Measurements from ENCODE around the gene FBXO3.
"Not testable (repeated sequence)": the region's sequence is repeated elsewhere in the genome, so short reads cannot be mapped to it uniquely, and the experiment has no call there.

Gene FBXO3

GRCh38 chr11:33724644-33725035 is 49.7 kb downstream of the FBXO3 start:
- DNase-seq: no peak

- peak; percentile 28 for DNase-seq
Measured at GRCh38 chr11:33723238-33723881, 51.0 kb downstream of the FBXO3 start.

GRCh38 chr11:33722590-33723234 is 51.6 kb downstream of the FBXO3 start:
- no peak for DNase-seq

- DNase-seq: no peak
Measured at GRCh38 chr11:33721984-33722383, 52.3 kb downstream of the FBXO3 start.

DNA sequence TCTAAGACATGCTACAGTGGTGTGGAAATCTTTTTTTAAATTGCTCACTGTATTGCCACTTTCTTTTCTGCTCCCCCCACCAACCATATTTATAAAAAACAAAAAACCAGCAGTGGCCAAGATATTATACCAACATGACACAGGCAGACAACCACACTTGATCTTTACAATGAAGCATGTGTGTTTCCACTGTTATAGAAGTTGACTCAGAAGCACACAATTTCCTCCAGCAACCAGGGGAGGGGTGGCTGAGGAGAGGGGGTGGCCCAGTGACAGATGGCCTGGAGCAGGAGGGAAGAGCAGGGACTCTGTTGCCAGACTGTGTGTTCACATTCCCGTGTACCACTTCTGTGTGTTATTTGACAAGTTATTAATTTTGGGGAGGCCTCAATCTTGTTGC is 52.9 kb downstream of the FBXO3 start:
- peak; percentile 14 for DNase-seq

- DNase-seq: no peak
Measured at GRCh38 chr11:33719587-33719986, 54.7 kb downstream of the FBXO3 start.

DNA sequence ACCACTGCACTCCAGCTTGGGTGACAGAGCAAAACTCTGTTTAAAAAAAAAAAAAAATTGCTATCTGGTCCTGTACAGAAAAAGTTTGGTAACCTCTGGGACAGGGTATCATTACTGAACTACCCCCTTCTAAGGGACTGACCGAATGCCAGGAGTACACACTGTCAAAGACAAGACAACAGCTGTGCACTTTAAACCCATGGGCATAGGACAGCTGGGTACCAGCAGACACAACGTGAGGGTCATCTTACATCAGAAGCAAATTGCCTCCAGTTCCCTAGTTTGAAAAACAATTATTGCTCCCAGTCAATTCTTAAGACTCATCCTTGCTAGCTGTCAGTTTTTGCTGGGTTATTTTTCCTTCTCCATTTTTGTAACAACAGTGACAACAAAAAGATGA is 55.9 kb downstream of the FBXO3 start:
- DNase-seq: no peak

DNA sequence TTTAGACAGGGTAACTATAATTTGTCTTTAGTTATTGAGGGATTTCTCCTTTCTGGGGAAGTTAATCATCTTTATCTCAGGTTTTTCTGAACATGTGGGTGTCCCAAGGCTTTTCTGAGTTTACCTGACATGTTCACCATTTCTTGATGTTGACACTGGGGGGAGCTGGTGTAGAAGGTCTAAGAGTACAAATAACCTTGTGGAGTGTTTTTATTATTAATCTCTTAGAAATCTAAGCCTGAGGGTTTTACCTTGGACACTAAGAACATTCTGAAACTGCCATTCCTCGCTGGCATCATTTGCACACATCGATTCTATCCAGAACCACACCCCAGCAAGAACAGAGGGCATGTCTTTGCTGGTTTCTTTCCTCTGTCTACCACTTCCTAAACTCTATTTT is 58.1 kb downstream of the FBXO3 start:
- DNase-seq: peak; percentile 41

- no peak for DNase-seq
Measured at GRCh38 chr11:33713856-33714398, 60.4 kb downstream of the FBXO3 start.

DNA sequence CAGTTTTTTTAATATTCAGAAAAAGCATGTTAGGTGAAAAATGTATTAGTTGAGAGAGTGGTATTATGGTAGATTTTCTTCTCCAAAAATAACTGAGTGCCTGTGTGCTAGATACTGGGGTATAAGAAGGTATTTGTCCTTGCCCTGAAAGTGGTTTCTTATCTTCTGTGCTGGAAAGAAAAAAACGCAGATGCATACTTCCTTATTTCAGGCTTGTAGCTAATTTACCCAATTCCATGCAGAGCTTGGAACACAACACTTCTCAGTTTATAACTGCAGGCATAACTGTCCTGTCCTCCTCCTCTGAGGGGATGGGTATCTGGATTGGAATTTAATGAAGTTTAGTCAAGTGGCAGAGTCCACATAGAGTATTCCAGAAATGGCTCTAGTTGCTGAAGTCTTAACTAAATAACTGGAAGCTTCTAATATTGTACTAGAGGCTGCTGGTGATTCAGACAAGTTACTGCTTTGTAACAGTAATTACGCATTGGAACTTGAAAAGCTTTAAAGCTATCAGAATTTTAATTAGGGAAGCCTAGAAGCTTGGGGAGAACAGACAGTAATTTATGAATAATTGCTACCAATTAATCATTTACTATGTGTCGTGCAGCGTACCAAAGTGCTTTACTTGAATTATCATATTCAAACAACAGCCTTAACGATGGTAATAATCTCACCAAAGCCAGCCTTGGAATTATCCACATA is 61.0 kb downstream of the FBXO3 start:
- no peak for DNase-seq

GRCh38 chr11:33712436-33712835 is 61.9 kb downstream of the FBXO3 start:
- no peak for DNase-seq

DNA sequence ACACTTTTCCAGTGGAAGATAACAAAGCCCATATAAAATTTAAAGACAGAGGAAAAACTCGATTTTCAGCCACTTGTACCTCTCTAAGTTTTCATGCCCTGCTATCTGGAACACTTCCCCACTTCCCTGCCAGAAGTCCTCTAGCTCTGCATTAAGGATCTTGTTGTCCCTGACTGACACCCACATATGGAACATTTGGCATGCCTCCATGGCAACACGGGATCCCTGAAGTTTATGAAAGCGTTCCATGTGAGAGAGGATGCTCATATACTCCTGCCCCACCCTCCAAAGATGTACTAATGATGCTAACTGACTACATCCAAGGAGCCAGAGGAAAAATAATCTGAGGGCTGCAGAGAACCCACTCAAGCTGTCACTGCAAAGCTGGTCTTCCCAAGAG is 64.9 kb downstream of the FBXO3 start:
- DNase-seq: no peak

DNA sequence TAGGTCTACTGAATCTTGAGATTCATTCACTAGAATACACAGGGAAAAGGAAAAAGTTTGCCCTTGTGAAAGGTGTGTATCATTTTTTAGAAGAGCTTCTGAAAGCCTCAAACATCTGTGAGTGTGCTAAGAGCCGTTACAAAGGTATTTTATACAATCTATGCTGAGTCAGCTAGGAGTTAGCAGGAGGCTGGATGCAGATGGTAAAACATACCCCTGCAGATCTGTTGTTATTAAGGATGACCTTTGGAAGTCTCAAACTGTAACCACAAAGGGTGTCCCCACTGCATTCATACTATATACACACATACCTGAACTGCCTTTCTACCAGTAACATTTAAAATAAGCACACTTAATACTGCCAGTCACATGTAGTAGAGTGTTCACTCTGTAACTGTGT is 65.3 kb downstream of the FBXO3 start:
- DNase-seq: no peak

DNA sequence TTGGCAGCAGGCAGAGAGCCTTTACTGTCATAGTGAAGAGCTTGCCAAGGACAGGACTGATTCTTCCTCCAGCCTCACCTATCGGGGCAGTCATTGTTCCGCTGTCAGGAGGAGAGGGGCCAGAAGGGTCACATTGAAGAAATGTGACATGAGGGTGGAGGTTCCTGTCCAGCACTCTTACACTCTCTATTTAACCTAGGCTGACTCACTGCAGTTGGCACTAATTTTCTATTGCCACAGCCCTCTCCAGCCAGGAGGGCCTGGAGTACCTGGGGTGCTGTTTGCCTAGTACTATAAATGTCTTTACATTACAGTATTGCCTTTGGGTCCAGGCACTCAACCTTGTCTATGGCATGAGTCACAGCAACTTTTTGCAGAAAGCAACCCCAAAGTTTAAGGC is 66.5 kb downstream of the FBXO3 start:
- not testable (repeated sequence) for DNase-seq

DNA sequence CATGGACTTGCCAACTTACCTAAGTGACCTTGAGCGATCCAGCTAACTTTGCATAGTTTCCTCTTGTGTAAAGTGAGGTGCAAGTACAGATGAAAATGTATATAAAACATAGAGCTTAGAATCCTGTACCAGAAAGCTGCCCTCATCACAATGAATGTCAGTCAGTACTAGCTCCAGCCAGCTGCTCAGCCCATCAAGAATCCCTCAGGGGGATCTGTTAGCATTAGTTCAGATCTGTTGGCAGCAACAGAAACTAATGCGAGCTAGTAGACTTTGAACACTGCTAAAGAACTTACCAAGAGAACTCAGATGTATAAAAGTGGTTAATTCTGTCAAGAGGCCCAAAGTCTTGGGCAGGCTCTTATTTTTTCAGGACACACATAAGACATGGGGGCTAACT is 67.4 kb downstream of the FBXO3 start:
- DNase-seq: no peak

DNA sequence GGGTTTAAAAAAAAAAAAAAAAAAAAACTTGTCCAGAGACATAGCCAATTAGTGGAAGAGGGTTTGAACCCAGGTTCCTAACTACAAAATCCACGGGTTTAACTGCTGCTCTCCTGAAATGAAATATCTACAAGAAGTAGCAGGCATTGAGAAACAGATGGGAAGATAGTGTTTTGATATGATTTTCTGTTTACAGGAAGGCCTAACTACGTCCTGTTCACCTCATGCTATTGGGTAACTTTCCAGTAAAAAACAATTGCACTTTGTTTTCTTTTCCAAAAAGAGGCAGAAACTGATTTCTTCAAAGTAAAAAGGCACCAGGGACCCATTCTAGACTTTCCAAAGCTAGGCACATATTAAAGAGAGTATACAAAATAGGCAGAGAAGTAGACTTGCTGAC is 67.8 kb downstream of the FBXO3 start:
- no peak for DNase-seq

GRCh38 chr11:33704240-33705002 is 69.9 kb downstream of the FBXO3 start:
- peak; percentile 17 for DNase-seq

GRCh38 chr11:33703788-33704187 is 70.5 kb downstream of the FBXO3 start:
- no peak for DNase-seq

- no peak for DNase-seq
Measured at GRCh38 chr11:33703234-33703633, 71.1 kb downstream of the FBXO3 start.

GRCh38 chr11:33701302-33702230 is 72.8 kb downstream of the FBXO3 start:
- DNase-seq: no peak

- peak; percentile 96 for DNase-seq
Measured at GRCh38 chr11:33700502-33701271, 73.6 kb downstream of the FBXO3 start, which contains the start of gene C11orf91. Gene C11orf91, minus strand, starts transcription at chr11:33700826. Its CDS starts 86 bp downstream, at chr11:33700740.
